GM12878 (cell line): ENCODE results near the gene REL. TPM values are rescaled to one million over a fixed set of nuclear protein-coding genes. Genes with fewer than 3 reads are reported as not detected.

Source experiments
- CHD2 ChIP-seq: IDR thresholded peaks from 2 replicates; pipeline ENCODE4 v1.6.1; 2011; ENCODE audit warnings: low read depth, low read length, improper control_type of control experiment, borderline replicate concordance
- MXI1 ChIP-seq: fragments of 150-350 bp; IDR thresholded peaks from 2 replicates; pipeline ENCODE4 v1.6.1; 2011; ENCODE audit warnings: low read depth, mild to moderate bottlenecking, inconsistent platforms, low read length, improper control_type of control experiment
- ZBED1 ChIP-seq: IDR thresholded peaks from 2 replicates; pipeline ENCODE4 v1.6.1; 2016; ENCODE audit warnings: borderline replicate concordance
- ZNF24 ChIP-seq: fragments of 450-650 bp; IDR thresholded peaks from 2 replicates; pipeline ENCODE4 v1.6.1; 2017; ENCODE audit warnings: antibody characterized with exemption, mild to moderate bottlenecking
- polyA plus RNA-seq, 11 experiments: library from polyadenylated mRNA; depleted of rRNA in 4 of 11; unstranded in 6 of 11; stranded (reverse) in 5 of 11; fragments of >200 nt; fragmentation: Nextera tagmentation in 4 of 11; fragmentation: Illumina TruSeq in 1 of 11; extraction: Ambion mirVana in 4 of 11; extraction: Trizol in 1 of 11; gene quantifications; 1 replicate in 1 of 11; 2 replicates in 10 of 11; pipeline versions ENCODE4 v1.2.1 to v1.2.3, GENCODE V29; 2011 to 2016; ENCODE audit warnings: inconsistent platforms in 2 of 11, missing spikeins in 2 of 11, low read depth in 1 of 11
- total RNA-seq, 4 experiments: library from RNA; depleted of rRNA in 3 of 4; stranded (reverse); fragments of >200 nt in 3 of 4; fragmentation: Illumina TruSeq in 1 of 4; extraction: Trizol in 1 of 4; gene quantifications; 2 replicates each; pipeline versions ENCODE4 v1.2.1 to v1.2.3, GENCODE V29; 2013 to 2021
- TF ChIP-seq, protein P1 (sequence below): IDR thresholded peaks from 2 replicates; pipeline ENCODE4 v1.6.1; 2012; ENCODE audit warnings: low read length, inconsistent platforms
- TF ChIP-seq, protein P2 (sequence below): fragments of 450-650 bp; IDR thresholded peaks from 2 replicates; pipeline ENCODE4 v1.6.1; 2016; ENCODE audit warnings: mild to moderate bottlenecking, moderate library complexity, borderline replicate concordance
- TF ChIP-seq, protein P3 (sequence below): fragments of 450-650 bp; IDR thresholded peaks from 2 replicates; pipeline ENCODE4 v1.6.1; 2017; ENCODE audit warnings: mild to moderate bottlenecking
- TF ChIP-seq, protein P4 (sequence below): IDR thresholded peaks from 2 replicates; pipeline ENCODE4 v1.6.1; 2011; ENCODE audit warnings: borderline replicate concordance, low read depth, mild to moderate bottlenecking, moderate library complexity, mixed read lengths, low read length; ENCODE audit not compliant: insufficient read depth; ENCODE audit errors: extremely low read length
- TF ChIP-seq, protein P5 (sequence below): IDR thresholded peaks from 2 replicates; pipeline ENCODE4 v1.6.1; 2011; ENCODE audit warnings: borderline replicate concordance, low read depth, mild to moderate bottlenecking, moderate library complexity, low read length; ENCODE audit not compliant: insufficient read depth, poor library complexity, severe bottlenecking

The REL gene
- total and polyA plus RNA-seq, 10 of the 15 experiments (the other 5 are each of a cell fraction or from before 2014, with no cell fraction given), result 6.3 to 52.4 (median 26.6) TPM

DNA sequence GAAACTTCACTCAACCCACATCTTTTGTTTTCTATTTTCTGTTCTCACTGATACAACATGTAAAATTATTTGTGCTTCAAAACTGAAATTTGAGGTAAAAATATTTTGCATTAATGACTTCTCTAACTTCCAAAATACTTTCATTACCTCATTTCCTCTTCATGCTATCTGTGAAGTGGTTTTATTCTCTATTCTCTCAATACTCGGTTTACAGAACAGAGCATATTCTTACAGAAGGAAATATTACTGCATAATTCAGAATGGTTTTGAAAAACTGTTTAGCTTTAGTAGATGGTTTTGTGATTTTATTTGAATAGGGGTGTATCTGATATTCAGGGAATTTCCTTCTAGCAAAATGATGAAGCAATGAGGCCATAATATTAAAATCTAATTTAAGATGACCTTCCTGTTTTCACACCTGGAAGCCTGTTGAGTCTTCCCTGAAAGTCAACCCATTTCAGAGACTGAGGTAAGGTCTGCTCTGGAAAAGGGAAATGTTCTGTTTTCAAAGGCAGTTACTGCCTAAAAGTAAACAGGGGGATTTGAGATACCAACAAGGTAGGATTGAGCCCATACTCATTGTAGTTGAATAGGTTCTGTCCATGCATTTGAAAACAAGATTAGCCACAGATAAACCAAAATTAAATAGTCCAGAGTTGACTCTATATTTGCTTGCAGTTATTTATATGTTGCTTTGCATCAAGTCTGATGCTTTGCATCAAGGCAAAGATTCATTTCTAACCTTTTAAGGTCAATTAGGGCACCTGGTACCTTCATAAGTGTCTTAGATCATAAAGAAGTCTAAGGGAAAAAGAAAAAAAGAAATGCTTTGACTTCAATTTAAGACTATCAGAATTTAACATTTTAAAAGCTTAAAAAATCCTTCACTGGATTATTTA lies 85.4 kb downstream of the REL start (continued):
- TF ChIP-seq, protein P1, sequence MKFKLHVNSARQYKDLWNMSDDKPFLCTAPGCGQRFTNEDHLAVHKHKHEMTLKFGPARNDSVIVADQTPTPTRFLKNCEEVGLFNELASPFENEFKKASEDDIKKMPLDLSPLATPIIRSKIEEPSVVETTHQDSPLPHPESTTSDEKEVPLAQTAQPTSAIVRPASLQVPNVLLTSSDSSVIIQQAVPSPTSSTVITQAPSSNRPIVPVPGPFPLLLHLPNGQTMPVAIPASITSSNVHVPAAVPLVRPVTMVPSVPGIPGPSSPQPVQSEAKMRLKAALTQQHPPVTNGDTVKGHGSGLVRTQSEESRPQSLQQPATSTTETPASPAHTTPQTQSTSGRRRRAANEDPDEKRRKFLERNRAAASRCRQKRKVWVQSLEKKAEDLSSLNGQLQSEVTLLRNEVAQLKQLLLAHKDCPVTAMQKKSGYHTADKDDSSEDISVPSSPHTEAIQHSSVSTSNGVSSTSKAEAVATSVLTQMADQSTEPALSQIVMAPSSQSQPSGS, result peak; percentile 98
- TF ChIP-seq, protein P2, sequence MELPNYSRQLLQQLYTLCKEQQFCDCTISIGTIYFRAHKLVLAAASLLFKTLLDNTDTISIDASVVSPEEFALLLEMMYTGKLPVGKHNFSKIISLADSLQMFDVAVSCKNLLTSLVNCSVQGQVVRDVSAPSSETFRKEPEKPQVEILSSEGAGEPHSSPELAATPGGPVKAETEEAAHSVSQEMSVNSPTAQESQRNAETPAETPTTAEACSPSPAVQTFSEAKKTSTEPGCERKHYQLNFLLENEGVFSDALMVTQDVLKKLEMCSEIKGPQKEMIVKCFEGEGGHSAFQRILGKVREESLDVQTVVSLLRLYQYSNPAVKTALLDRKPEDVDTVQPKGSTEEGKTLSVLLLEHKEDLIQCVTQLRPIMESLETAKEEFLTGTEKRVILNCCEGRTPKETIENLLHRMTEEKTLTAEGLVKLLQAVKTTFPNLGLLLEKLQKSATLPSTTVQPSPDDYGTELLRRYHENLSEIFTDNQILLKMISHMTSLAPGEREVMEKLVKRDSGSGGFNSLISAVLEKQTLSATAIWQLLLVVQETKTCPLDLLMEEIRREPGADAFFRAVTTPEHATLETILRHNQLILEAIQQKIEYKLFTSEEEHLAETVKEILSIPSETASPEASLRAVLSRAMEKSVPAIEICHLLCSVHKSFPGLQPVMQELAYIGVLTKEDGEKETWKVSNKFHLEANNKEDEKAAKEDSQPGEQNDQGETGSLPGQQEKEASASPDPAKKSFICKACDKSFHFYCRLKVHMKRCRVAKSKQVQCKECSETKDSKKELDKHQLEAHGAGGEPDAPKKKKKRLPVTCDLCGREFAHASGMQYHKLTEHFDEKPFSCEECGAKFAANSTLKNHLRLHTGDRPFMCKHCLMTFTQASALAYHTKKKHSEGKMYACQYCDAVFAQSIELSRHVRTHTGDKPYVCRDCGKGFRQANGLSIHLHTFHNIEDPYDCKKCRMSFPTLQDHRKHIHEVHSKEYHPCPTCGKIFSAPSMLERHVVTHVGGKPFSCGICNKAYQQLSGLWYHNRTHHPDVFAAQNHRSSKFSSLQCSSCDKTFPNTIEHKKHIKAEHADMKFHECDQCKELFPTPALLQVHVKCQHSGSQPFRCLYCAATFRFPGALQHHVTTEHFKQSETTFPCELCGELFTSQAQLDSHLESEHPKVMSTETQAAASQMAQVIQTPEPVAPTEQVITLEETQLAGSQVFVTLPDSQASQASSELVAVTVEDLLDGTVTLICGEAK, result peak; percentile 41; the same call in 1 of the 2 replicates
- TF ChIP-seq, protein P3, sequence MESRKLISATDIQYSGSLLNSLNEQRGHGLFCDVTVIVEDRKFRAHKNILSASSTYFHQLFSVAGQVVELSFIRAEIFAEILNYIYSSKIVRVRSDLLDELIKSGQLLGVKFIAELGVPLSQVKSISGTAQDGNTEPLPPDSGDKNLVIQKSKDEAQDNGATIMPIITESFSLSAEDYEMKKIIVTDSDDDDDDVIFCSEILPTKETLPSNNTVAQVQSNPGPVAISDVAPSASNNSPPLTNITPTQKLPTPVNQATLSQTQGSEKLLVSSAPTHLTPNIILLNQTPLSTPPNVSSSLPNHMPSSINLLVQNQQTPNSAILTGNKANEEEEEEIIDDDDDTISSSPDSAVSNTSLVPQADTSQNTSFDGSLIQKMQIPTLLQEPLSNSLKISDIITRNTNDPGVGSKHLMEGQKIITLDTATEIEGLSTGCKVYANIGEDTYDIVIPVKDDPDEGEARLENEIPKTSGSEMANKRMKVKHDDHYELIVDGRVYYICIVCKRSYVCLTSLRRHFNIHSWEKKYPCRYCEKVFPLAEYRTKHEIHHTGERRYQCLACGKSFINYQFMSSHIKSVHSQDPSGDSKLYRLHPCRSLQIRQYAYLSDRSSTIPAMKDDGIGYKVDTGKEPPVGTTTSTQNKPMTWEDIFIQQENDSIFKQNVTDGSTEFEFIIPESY, result no peak
- TF ChIP-seq, protein P4, sequence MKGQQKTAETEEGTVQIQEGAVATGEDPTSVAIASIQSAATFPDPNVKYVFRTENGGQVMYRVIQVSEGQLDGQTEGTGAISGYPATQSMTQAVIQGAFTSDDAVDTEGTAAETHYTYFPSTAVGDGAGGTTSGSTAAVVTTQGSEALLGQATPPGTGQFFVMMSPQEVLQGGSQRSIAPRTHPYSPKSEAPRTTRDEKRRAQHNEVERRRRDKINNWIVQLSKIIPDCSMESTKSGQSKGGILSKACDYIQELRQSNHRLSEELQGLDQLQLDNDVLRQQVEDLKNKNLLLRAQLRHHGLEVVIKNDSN, result no peak
- peak; percentile 55; the same call in 1 of the 2 replicates for TF ChIP-seq CHD2
- peak; percentile 85; the same call in 1 of the 2 replicates for TF ChIP-seq ZBED1
- TF ChIP-seq, protein P5, sequence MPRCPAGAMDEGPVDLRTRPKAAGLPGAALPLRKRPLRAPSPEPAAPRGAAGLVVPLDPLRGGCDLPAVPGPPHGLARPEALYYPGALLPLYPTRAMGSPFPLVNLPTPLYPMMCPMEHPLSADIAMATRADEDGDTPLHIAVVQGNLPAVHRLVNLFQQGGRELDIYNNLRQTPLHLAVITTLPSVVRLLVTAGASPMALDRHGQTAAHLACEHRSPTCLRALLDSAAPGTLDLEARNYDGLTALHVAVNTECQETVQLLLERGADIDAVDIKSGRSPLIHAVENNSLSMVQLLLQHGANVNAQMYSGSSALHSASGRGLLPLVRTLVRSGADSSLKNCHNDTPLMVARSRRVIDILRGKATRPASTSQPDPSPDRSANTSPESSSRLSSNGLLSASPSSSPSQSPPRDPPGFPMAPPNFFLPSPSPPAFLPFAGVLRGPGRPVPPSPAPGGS, result no peak
- peak; percentile 50; the same call in 1 of the 2 replicates for TF ChIP-seq ZNF24
- TF ChIP-seq MXI1, result peak; percentile 48; the same call in 1 of the 2 replicates
- TF ChIP-seq, all 136 proteins: peak for 47
